AG20443 (cell line): ENCODE measurements around the gene MTUS2.
A peak's percentile ranks its signal among the peaks of the same experiment; 100 is the strongest.

Experiments
- DNase-seq: peaks from one replicate; pipeline ENCODE4 v3.0.0; 2012; ENCODE audit warnings: low spot score, mixed read lengths

Gene MTUS2

GRCh38 chr13:29508130-29508875, 688.2 kb downstream of the MTUS2 start:
- peak; percentile 90 for DNase-seq

- no peak for DNase-seq
These were observed 688.7 kb downstream of the MTUS2 start for GRCh38 chr13:29508876-29509252.

GRCh38 chr13:29509999-29510589, 690.0 kb downstream of the MTUS2 start:
- no peak for DNase-seq

GRCh38 chr13:29510651-29511084, 690.5 kb downstream of the MTUS2 start:
- DNase-seq, result no peak

GRCh38 chr13:29511106-29511796, 691.1 kb downstream of the MTUS2 start:
- no peak for DNase-seq

- DNase-seq, result peak; percentile 71
These were observed 691.8 kb downstream of the MTUS2 start for GRCh38 chr13:29511980-29512379.

GRCh38 chr13:29513002-29513980, 693.2 kb downstream of the MTUS2 start:
- DNase-seq, result no peak

- DNase-seq, result peak; percentile 77
These were observed 694.0 kb downstream of the MTUS2 start for GRCh38 chr13:29513981-29514719.

- DNase-seq, result no peak
These were observed 694.7 kb downstream of the MTUS2 start for GRCh38 chr13:29514720-29515310.

GRCh38 chr13:29515372-29515771, 695.2 kb downstream of the MTUS2 start:
- DNase-seq, result no peak

GRCh38 chr13:29516012-29516411, 695.9 kb downstream of the MTUS2 start:
- no peak for DNase-seq

- DNase-seq, result no peak
These were observed 696.7 kb downstream of the MTUS2 start for GRCh38 chr13:29516880-29517279.

- no peak for DNase-seq
These were observed 699.8 kb downstream of the MTUS2 start for GRCh38 chr13:29519921-29520320.

GRCh38 chr13:29520671-29521070, 700.5 kb downstream of the MTUS2 start:
- DNase-seq, result peak; percentile 76

GRCh38 chr13:29521336-29521735, 701.2 kb downstream of the MTUS2 start:
- no peak for DNase-seq

GRCh38 chr13:29522044-29522685, 702.0 kb downstream of the MTUS2 start:
- DNase-seq, result peak; percentile 88

GRCh38 chr13:29523199-29523961, 703.2 kb downstream of the MTUS2 start:
- peak; percentile 73 for DNase-seq

GRCh38 chr13:29524176-29524575, 704.0 kb downstream of the MTUS2 start:
- no peak for DNase-seq

- DNase-seq, result no peak
These were observed 704.5 kb downstream of the MTUS2 start for GRCh38 chr13:29524641-29525040.

GRCh38 chr13:29525757-29526156, 705.6 kb downstream of the MTUS2 start:
- no peak for DNase-seq
